GM12891 (cell line): ENCODE measurements around the gene SMIM38.

Experiments
- PAX5 ChIP-seq: IDR thresholded peaks from 2 replicates; pipeline ENCODE4 v1.6.1; 2011; ENCODE audit warnings: low read length, moderate library complexity, mild to moderate bottlenecking; ENCODE audit not compliant: insufficient read depth, severe bottlenecking
- POLR2A ChIP-seq: IDR thresholded peaks from 2 replicates; pipeline ENCODE4 v1.6.1; 2011; ENCODE audit warnings: low read depth, low read length, control low read depth
- POLR2AphosphoS5 ChIP-seq: IDR thresholded peaks from 2 replicates; pipeline ENCODE4 v1.6.1; 2011; ENCODE audit warnings: low read depth, low read length, control low read depth
- POU2F2 ChIP-seq: IDR thresholded peaks from 2 replicates; pipeline ENCODE4 v1.6.1; 2011; ENCODE audit warnings: low read depth, mild to moderate bottlenecking, control low read depth, low read length, moderate library complexity
- SPI1 ChIP-seq: IDR thresholded peaks from 2 replicates; pipeline ENCODE4 v1.6.1; 2011; ENCODE audit warnings: low read depth, low read length, control low read depth
- TAF1 ChIP-seq: IDR thresholded peaks from 2 replicates; pipeline ENCODE4 v1.6.1; 2011; ENCODE audit warnings: low read depth, low read length, control low read depth

GRCh38 chr11:69110451-69110850 is 45.3 kb upstream of the SMIM38 start:
- TF ChIP-seq POLR2A (no peak), TAF1 (no peak), POLR2AphosphoS5 (no peak), SPI1 (no peak), POU2F2 (no peak), PAX5 (no peak)
